Smooth muscle cell (in vitro differentiated cells): ENCODE measurements around the gene NCK2. TPM values are rescaled to one million over a fixed set of nuclear protein-coding genes. Genes with fewer than 3 reads are reported as not detected.
A peak's percentile ranks its signal among the peaks of the same experiment; 100 is the strongest.

Source experiments
- DNase-seq: peaks from one replicate; lab custom pipeline; 2025; ENCODE audit not compliant: unreplicated experiment; lab: John Stamatoyannopoulos, UW
- H2AFZ ChIP-seq: fragments of 200-600 bp; sonication (generic); 2 replicates; pipeline ENCODE4 v1.6.0; 2016; ENCODE audit warnings: antibody characterized with exemption, low read depth, mild to moderate bottlenecking
- H3F3A ChIP-seq: fragments of 200-600 bp; sonication (generic); 2 replicates; pipeline ENCODE4 v1.6.0; 2017; ENCODE audit warnings: antibody characterized with exemption, low read depth
- H3K27ac ChIP-seq: fragments of 200-600 bp; sonication (generic); 2 replicates; pipeline ENCODE4 v1.5.1; 2016; ENCODE audit warnings: low read depth, mild to moderate bottlenecking
- H3K27me3 ChIP-seq: fragments of 200-600 bp; sonication (generic); 2 replicates; pipeline ENCODE4 v1.6.1; 2016; ENCODE audit warnings: low read depth, mild to moderate bottlenecking
- H3K36me3 ChIP-seq: fragments of 200-600 bp; sonication (generic); 2 replicates; pipeline ENCODE4 v1.5.1; 2016; ENCODE audit warnings: low read depth
- H3K4me1 ChIP-seq: fragments of 200-600 bp; sonication (generic); 2 replicates; pipeline ENCODE4 v1.5.1; 2016; ENCODE audit warnings: low read depth
- H3K4me2 ChIP-seq: fragments of 200-600 bp; sonication (generic); 2 replicates; pipeline ENCODE4 v1.6.0; 2016; ENCODE audit warnings: mild to moderate bottlenecking
- H3K4me3 ChIP-seq: fragments of 200-600 bp; sonication (generic); 2 replicates; pipeline ENCODE4 v1.5.1; 2016; ENCODE audit warnings: mild to moderate bottlenecking
- H3K79me2 ChIP-seq: fragments of 200-600 bp; sonication (generic); 2 replicates; pipeline ENCODE4 v1.6.0; 2016; ENCODE audit warnings: low read depth, mild to moderate bottlenecking
- H3K9ac ChIP-seq: fragments of 200-600 bp; sonication (generic); 2 replicates; pipeline ENCODE4 v1.6.0; 2016; ENCODE audit warnings: low read depth
- H3K9me3 ChIP-seq: fragments of 200-600 bp; sonication (generic); replicated peaks from 2 replicates; pipeline ENCODE4 v1.5.1; 2016; ENCODE audit warnings: low read depth
- H4K20me1 ChIP-seq: fragments of 200-600 bp; sonication (generic); 2 replicates; pipeline ENCODE4 v1.6.0; 2016; ENCODE audit warnings: low read depth
- CTCF ChIP-seq: fragments of 200-600 bp; sonication (generic); IDR thresholded peaks from 2 replicates; pipeline ENCODE4 v1.5.1; 2017; ENCODE audit warnings: borderline replicate concordance, mild to moderate bottlenecking, antibody characterized with exemption; ENCODE audit not compliant: insufficient read depth, poor library complexity, severe bottlenecking
- WGBS: methylation state at CpG from one replicate; pipeline ENCODE4 v1.1.7; 2016; ENCODE audit warnings: low lambda C conversion rate; 5-methylcytosine and 5-hydroxymethylcytosine counted together
- polyA plus RNA-seq: library from polyadenylated mRNA; unstranded; fragments of >200 nt; fragmentation: Nextera tagmentation; extraction: Ambion mirVana; gene quantifications from 2 replicates; pipeline ENCODE4 v1.2.1, GENCODE V29; 2016
- total RNA-seq: library from RNA; depleted of rRNA; stranded (reverse); fragments of >200 nt; gene quantifications from 2 replicates; pipeline ENCODE4 v1.2.3, GENCODE V29; 2014

Gene NCK2
- total and polyA plus RNA-seq, 2 experiments from 2014 or later, result 29.0 to 50.5 TPM

GRCh38 chr2:105721991-105722511 lies 22.7 kb upstream of the NCK2 start:
- 53% methylated on average over 8 of the region's 8 CpGs for whole genome bisulfite sequencing
- no peaks in the 10 kb centered on the region for H4K20me1 ChIP-seq
- no peak overlapping the region for H3K27ac ChIP-seq
- no peak overlapping the region for H2AFZ ChIP-seq
- no peaks in the 10 kb centered on the region for H3K79me2 ChIP-seq
- no peak overlapping the region for H3K4me2 ChIP-seq
- TF ChIP-seq CTCF, result no peak
- no peaks in the 10 kb centered on the region for H3K9me3 ChIP-seq
- no peaks in the 10 kb centered on the region for H3K36me3 ChIP-seq
- DNase-seq, result no peak
- H3K4me3 ChIP-seq, result no peak overlapping the region
- H3K9ac ChIP-seq, result no peak overlapping the region
- H3K4me1 ChIP-seq, result no peaks in the 10 kb centered on the region
- peaks cover 2% of the 10 kb centered on the region for H3K27me3 ChIP-seq
- H3F3A ChIP-seq, result no peaks in the 10 kb centered on the region

DNA sequence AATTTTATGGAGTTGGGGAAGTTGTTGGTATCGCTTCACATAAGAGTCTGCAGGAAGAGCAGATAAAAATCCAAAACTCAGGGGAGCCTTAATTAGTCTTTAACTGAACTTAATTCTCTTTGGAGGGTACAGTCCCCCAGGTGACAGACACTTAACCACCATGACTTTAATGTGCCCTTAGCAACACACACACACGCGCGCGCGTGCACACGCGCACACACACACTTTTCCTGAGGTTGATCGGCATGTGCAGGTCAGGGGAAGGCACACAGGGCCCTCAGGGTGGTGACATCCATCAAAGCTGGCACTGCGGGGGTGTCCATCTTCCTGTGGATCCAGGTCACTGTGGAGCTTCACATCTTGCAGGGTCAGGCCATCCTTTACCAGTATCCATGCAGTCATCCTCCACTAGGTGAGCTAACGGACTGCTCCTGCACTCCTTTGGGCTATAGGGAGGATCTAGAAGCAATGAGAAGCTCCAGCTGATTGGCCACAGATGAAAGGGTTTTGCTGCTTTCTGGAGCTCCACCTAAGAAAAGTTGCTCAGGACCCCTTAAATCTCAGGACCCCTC lies 21.9 kb upstream of the NCK2 start:
- 97% methylated on average over 11 of the region's 11 CpGs for WGBS
- no peak for TF ChIP-seq CTCF

GRCh38 chr2:105723431-105723830 lies 21.3 kb upstream of the NCK2 start:
- no peak overlapping the region for H3K4me2 ChIP-seq
- no peak overlapping the region for H3K4me3 ChIP-seq
- no peak overlapping the region for H3K9ac ChIP-seq
- TF ChIP-seq CTCF, result no peak
- no peak for DNase-seq
- H2AFZ ChIP-seq, result no peak overlapping the region
- H3K9me3 ChIP-seq, result no peaks in the 10 kb centered on the region
- H3K27ac ChIP-seq, result no peak overlapping the region
- H3K36me3 ChIP-seq, result no peaks in the 10 kb centered on the region
- H4K20me1 ChIP-seq, result no peaks in the 10 kb centered on the region
- 79% methylated on average over 3 of the region's 3 CpGs for WGBS
- H3K79me2 ChIP-seq, result no peaks in the 10 kb centered on the region
- H3F3A ChIP-seq, result no peaks in the 10 kb centered on the region
- H3K4me1 ChIP-seq, result no peaks in the 10 kb centered on the region
- H3K27me3 ChIP-seq, result no peaks in the 10 kb centered on the region

More for the DNA sequence above, 21.9 kb upstream of the NCK2 start:
- no peaks in the 10 kb centered on the region for H3K79me2 ChIP-seq
- H3F3A ChIP-seq, result no peaks in the 10 kb centered on the region
- no peak overlapping the region for H3K4me3 ChIP-seq
- no peaks in the 10 kb centered on the region for H4K20me1 ChIP-seq
- H3K4me1 ChIP-seq, result no peaks in the 10 kb centered on the region
- no peak overlapping the region for H2AFZ ChIP-seq
- H3K4me2 ChIP-seq, result no peak overlapping the region
- no peaks in the 10 kb centered on the region for H3K9me3 ChIP-seq
- H3K27me3 ChIP-seq, result no peaks in the 10 kb centered on the region
- H3K9ac ChIP-seq, result no peak overlapping the region
- DNase-seq, result no peak
- H3K27ac ChIP-seq, result no peak overlapping the region
- no peaks in the 10 kb centered on the region for H3K36me3 ChIP-seq

- no peaks in the 10 kb centered on the region for H3K9me3 ChIP-seq
- H3K36me3 ChIP-seq, result no peaks in the 10 kb centered on the region
- no peak for DNase-seq
- 46% methylated on average over 5 of the region's 5 CpGs for WGBS
- no peaks in the 10 kb centered on the region for H4K20me1 ChIP-seq
- no peak overlapping the region for H3K9ac ChIP-seq
- no peak overlapping the region for H2AFZ ChIP-seq
- H3K27ac ChIP-seq, result peak overlapping the region; percentile 2
- H3K4me3 ChIP-seq, result no peak overlapping the region
- no peaks in the 10 kb centered on the region for H3K4me1 ChIP-seq
- H3K4me2 ChIP-seq, result peak overlapping the region; percentile 31
- H3K79me2 ChIP-seq, result no peaks in the 10 kb centered on the region
- H3F3A ChIP-seq, result no peaks in the 10 kb centered on the region
- TF ChIP-seq CTCF, result no peak
- no peaks in the 10 kb centered on the region for H3K27me3 ChIP-seq
These were observed 19.3 kb upstream of the NCK2 start for GRCh38 chr2:105725388-105725787.
